ENCODE measurements around the gene NCAM1. TPM values are rescaled to one million over a fixed set of nuclear protein-coding genes. Genes with fewer than 3 reads are reported as not detected.

Gene NCAM1
- total and polyA plus RNA-seq, 2 of the 13 experiments (the other 11 are each of a cell fraction or from before 2014, with no cell fraction given), result 0.05 TPM; not detected in 1

GRCh38 chr11:113245216-113245615, 284.0 kb downstream of the NCAM1 start (continued):
- TF ChIP-seq, protein P1, sequence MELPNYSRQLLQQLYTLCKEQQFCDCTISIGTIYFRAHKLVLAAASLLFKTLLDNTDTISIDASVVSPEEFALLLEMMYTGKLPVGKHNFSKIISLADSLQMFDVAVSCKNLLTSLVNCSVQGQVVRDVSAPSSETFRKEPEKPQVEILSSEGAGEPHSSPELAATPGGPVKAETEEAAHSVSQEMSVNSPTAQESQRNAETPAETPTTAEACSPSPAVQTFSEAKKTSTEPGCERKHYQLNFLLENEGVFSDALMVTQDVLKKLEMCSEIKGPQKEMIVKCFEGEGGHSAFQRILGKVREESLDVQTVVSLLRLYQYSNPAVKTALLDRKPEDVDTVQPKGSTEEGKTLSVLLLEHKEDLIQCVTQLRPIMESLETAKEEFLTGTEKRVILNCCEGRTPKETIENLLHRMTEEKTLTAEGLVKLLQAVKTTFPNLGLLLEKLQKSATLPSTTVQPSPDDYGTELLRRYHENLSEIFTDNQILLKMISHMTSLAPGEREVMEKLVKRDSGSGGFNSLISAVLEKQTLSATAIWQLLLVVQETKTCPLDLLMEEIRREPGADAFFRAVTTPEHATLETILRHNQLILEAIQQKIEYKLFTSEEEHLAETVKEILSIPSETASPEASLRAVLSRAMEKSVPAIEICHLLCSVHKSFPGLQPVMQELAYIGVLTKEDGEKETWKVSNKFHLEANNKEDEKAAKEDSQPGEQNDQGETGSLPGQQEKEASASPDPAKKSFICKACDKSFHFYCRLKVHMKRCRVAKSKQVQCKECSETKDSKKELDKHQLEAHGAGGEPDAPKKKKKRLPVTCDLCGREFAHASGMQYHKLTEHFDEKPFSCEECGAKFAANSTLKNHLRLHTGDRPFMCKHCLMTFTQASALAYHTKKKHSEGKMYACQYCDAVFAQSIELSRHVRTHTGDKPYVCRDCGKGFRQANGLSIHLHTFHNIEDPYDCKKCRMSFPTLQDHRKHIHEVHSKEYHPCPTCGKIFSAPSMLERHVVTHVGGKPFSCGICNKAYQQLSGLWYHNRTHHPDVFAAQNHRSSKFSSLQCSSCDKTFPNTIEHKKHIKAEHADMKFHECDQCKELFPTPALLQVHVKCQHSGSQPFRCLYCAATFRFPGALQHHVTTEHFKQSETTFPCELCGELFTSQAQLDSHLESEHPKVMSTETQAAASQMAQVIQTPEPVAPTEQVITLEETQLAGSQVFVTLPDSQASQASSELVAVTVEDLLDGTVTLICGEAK (IDR thresholded peaks at IDR 0.05), result peak; percentile 54; the same call in 1 of the 2 replicates
- TF ChIP-seq, protein P1 (CRISPR knock-in tag; IDR thresholded peaks at IDR 0.05), result peak; percentile 98
- no peak for TF ChIP-seq PHB2 (IDR thresholded peaks at IDR 0.05; ENCODE audit: partially characterized antibody)
- TF ChIP-seq ZNF558 (CRISPR knock-in tag; IDR thresholded peaks at IDR 0.05; ENCODE audit: borderline replicate concordance), result no peak
- TF ChIP-seq HNF4G (IDR thresholded peaks at IDR 0.05; ENCODE audit: borderline replicate concordance, low read depth, low read length), result 0 out of 2 replicates have a peak, but pooled peaks have one; percentile 23
- no peak for TF ChIP-seq HNF4G (CRISPR knock-in tag; IDR thresholded peaks at IDR 0.05; ENCODE audit: borderline replicate concordance, low read depth)
- TF ChIP-seq ZNF430 (CRISPR knock-in tag; IDR thresholded peaks at IDR 0.05), result no peak
- no peak for TF ChIP-seq FOXA1 (IDR thresholded peaks at IDR 0.05)
- TF ChIP-seq FOXA1 (CRISPR knock-in tag; IDR thresholded peaks at IDR 0.05), result 0 out of 2 replicates have a peak, but pooled peaks have one; percentile 31
- no peak for TF ChIP-seq ZNF619 (CRISPR knock-in tag; IDR thresholded peaks at IDR 0.05)
- TF ChIP-seq GRHL1 (CRISPR knock-in tag; conservative IDR thresholded peaks at IDR 0.05), result no peak
- TF ChIP-seq KLF15 (CRISPR knock-in tag; IDR thresholded peaks at IDR 0.05; ENCODE audit: borderline replicate concordance), result no peak
- TF ChIP-seq HNF4A (CRISPR knock-in tag; IDR thresholded peaks at IDR 0.05), result no peak
- TF ChIP-seq, protein P2, sequence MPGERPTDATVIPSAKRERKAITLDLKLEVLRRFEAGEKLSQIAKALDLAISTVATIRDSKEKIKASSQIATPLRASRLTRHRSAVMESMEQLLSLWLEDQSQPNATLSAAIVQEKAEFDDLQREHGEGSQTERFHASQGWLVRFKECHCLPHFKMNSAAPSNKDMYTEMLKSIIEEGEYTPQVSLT (CRISPR knock-in tag; IDR thresholded peaks at IDR 0.05; ENCODE audit: borderline replicate concordance, low read depth), result no peak
- TF ChIP-seq ZNF180 (CRISPR knock-in tag; IDR thresholded peaks at IDR 0.05; ENCODE audit: borderline replicate concordance, low read depth), result no peak
- peak; percentile 87; the same call in 1 of the 2 replicates for TF ChIP-seq ZFP1 (CRISPR knock-in tag; IDR thresholded peaks at IDR 0.05)
- no peak for TF ChIP-seq ZNF224 (CRISPR knock-in tag; IDR thresholded peaks at IDR 0.05)
- no peak for TF ChIP-seq ZNF317 (CRISPR knock-in tag; IDR thresholded peaks at IDR 0.05)
- no peak for TF ChIP-seq ZNF24 (IDR thresholded peaks at IDR 0.05)
- no peak for TF ChIP-seq DNMT3B (CRISPR knock-in tag; conservative IDR thresholded peaks at IDR 0.05)
- no peak for TF ChIP-seq ATAD3A (CRISPR knock-in tag; IDR thresholded peaks at IDR 0.05)
- TF ChIP-seq ZNF30 (CRISPR knock-in tag; IDR thresholded peaks at IDR 0.05), result no peak
